Measurements from ENCODE around the gene NR1H2. TPM values are rescaled to one million over a fixed set of nuclear protein-coding genes. Genes with fewer than 3 reads are reported as not detected.
"Not testable (repeated sequence)": the region's sequence is repeated elsewhere in the genome, so short reads cannot be mapped to it uniquely, and the experiment has no call there.

The NR1H2 gene
- polyA plus RNA-seq, 3 donors = 37.0 to 87.1 (median 79.2) TPM

DNA sequence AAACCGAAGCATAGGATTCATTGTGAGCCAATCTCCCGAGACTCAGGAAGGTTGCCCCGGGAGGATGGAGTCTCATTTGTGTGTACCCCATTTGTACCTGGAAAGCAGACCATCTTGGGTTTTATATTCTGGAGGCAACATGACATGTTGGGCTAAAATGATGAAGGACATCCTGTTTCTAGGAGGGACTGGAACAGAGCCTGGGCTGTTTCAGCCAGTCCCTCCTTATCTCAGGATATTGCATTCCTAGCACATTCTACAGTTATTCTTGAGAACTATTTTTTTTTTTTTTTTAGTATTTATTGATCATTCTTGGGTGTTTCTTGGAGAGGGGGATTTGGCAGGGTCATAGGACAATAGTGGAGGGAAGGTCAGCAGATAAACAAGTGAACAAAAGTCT is 14.0 kb downstream of the NR1H2 start:
- 77 to 84% (median 78%) methylated on average over 3 of the region's 3 CpGs for WGBS, 3 donors
- H3K27ac ChIP-seq (ENCODE audit: low read depth, low read length) = not testable (repeated sequence)

DNA sequence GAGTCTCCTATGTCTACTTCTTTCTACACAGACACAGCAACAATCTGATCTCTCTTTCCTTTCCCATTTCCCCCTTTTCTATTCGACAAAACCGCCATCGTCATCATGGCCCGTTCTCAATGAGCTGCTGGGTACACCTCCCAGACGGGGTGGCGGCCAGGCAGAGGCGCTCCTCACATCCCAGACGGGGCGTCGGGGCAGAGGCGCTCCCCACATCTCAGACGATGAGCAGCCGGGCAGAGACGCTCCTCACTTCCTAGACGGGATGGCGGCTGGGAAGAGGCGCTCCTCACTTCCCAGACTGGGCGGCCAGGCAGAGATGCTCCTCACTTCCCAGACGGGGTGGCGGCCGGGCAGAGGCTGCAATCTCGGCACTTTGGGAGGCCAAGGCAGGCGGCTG is 14.7 kb downstream of the NR1H2 start:
- H3K27ac ChIP-seq (ENCODE audit: low read depth, low read length) = not testable (repeated sequence)
- WGBS, 3 donors = 94 to 99% (median 94%) methylated on average over 21 to 22 of the region's 23 CpGs

DNA sequence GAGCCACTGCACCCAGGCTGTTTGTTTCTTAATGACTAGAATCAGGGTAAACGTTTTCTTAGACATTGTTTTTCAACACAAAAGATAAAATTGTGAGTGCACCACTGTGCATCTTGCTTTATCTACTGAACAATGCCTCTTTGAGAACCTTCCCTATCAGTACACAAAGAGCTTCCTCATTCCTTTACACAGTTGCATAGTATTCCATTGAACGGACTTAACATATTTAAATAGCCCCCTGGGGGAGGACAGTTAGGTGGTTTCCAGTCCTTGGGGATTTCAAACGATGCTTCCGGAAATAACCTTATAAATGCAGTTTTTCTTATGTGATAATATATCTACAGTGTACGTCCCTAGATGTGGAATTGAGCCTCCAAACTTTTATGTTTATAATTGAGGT is 16.5 kb downstream of the NR1H2 start:
- no peak overlapping the region for H3K27ac ChIP-seq (ENCODE audit: low read depth, low read length)
- 89 to 93% (median 91%) methylated on average over 5 of the region's 5 CpGs for WGBS, 3 donors

DNA sequence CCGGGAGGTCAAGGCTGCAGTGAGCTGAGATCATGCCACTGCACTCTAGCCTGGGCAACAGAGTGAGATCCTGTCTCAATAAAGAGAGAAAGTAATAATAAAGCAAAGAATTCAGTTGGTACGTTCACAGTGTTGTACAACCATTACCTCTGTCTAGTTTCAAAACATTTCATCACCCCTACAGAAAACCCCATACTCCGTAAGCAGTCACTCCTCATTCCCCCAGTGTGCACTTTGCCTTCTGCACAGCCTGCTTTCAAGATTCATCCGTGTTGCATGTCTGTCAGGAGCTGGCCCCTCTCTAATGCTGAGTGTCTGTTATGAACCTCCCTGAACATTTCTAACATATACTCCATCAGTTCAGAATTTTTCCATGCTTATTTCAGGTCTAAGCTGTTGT is 17.3 kb downstream of the NR1H2 start:
- WGBS, 3 donors = 75 to 94% (median 92%) methylated on average over 4 of the region's 4 CpGs

DNA sequence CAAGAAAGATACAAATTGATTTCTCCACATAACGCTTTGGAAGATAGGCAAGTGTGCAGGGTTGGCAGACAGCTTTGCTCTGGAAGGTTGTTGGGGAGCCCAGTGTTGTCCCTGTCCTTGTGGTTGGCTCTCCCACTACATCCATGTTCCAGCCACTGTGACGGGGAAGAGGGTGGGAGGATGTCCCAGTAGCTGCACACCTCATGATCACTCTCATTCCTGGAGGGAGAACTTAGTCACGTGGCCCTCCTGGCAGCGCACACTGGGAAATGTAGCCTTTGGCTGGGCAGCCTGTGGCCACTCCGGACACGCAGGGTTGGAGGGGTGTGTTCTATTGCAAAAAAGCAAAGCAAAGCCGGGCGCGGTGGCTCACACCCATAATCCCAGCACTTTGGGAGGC is 17.8 kb downstream of the NR1H2 start:
- 96 to 97% (median 96%) methylated on average over 9 of the region's 9 CpGs for WGBS, 3 donors
- no peak overlapping the region for H3K27ac ChIP-seq (ENCODE audit: low read depth, low read length)

More for the DNA sequence above, 17.3 kb downstream of the NR1H2 start:
- no peak overlapping the region for H3K27ac ChIP-seq (ENCODE audit: low read depth, low read length)

DNA sequence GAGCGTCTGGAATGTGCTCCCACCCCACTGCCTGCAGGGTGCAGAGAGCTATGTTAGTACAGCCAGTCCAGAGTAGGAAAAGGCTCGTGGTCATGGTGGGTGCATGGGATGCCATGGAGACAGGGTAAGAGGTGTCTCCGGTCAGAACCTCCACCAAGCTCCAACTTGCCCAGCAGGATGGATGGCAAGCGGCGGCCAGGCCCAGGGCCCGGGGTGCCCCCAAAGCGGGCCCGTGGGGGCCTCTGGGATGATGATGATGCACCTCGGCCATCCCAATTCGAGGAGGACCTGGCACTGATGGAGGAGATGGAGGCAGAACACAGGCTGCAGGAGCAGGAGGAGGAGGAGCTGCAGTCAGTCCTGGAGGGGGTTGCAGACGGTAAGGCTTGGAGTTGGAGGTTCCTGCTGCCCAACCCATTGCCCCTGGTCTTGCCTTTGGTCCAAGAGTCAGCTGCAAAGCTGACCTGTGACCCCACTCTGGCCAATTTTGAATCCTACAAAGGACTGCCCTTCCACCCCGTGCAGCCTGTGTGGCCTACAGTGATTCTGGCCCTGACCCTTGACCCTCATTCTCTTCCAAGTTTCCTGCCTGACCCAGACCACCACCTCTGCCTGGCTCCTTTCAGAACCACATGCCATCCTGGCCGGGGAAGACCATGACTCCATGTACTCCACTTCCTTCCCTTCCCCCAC is 22.6 kb downstream of the NR1H2 start:
- H3K27ac ChIP-seq (ENCODE audit: low read depth, low read length) = no peak overlapping the region
- 92 to 97% (median 93%) methylated on average over 13 of the region's 13 CpGs for WGBS, 3 donors

DNA sequence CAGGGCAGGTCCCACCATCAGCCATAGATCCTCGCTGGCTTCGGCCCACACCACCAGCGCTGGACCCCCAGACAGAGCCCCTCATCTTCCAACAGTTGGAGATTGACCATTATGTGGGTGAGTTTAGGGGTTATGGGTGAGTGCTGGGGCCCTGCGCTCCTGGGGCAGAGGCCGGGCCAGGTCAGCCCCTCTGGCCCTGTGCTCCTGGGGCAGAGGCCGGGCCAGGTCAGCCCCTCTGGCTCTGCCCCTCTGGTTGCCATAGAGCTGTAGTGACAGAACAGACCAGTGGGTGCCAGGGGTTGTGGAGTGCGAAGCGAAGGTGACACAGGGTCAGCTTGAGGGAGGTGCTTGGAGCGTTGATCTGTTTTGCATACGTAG is 23.1 kb downstream of the NR1H2 start:
- 97 to 99% (median 99%) methylated on average over 10 of the region's 10 CpGs for WGBS, 3 donors
- H3K27ac ChIP-seq (ENCODE audit: low read depth, low read length) = no peak overlapping the region

DNA sequence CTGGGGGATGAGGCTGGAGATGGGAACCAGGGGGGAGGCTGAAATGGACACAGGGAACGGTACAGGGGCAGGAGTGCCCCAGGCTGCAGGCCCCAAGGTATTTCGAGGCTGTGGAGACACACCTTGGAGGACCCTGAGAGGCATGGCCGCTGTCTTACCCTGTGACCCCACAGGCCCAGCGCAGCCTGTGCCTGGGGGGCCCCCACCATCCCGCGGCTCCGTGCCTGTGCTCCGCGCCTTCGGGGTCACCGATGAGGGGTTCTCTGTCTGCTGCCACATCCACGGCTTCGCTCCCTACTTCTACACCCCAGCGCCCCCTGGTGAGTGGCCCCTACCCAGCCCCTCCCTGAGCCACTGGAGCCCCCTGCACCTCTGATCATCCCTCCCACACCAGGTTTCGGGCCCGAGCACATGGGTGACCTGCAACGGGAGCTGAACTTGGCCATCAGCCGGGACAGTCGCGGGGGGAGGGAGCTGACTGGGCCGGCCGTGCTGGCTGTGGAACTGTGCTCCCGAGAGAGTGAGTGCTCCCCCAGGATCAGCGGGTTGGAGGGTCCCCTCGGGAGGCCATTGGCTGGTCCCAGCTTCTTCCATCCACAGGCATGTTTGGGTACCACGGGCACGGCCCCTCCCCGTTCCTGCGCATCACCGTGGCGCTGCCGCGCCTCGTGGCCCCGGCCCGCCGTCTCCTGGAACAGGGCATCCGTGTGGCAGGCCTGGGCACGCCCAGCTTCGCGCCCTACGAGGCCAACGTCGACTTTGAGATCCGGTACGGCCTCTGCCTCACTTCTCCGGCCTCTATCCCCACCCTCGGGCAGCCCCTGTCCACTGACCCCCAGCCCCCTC is 25.6 kb downstream of the NR1H2 start:
- WGBS, 3 donors = 89 to 95% (median 94%) methylated on average over 47 to 48 of the region's 48 CpGs
- no peak overlapping the region for H3K27ac ChIP-seq (ENCODE audit: low read depth, low read length)

DNA sequence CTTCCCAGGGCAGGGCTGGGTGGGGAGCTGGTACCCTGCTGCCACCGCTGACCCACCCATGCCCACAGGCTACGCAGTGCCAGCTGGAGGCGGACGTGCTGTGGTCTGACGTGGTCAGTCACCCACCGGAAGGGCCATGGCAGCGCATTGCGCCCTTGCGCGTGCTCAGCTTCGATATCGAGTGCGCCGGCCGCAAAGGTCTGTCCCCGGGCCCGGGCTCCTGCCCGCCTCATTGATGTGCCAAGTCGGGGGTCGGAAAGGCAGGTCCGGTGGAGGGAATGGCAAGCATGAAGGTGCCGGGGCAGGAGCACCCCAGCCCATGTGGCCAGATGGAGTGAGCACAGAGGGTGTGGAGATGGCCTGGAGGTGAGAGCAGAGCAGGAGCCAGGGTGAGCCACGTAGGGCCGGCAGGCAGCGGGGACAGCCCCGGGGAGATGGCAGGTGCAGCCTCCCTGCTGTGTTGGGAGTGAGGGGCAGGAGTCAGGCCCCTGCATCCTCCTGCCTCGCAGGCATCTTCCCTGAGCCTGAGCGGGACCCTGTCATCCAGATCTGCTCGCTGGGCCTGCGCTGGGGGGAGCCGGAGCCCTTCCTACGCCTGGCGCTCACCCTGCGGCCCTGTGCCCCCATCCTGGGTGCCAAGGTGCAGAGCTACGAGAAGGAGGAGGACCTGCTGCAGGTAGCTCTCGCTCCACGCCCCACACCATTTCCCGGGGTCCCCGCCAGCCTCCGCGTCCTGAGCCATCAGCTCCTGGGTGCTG is 26.5 kb downstream of the NR1H2 start:
- WGBS, 3 donors = 96 to 97% (median 96%) methylated on average over 34 to 41 of the region's 41 CpGs

DNA sequence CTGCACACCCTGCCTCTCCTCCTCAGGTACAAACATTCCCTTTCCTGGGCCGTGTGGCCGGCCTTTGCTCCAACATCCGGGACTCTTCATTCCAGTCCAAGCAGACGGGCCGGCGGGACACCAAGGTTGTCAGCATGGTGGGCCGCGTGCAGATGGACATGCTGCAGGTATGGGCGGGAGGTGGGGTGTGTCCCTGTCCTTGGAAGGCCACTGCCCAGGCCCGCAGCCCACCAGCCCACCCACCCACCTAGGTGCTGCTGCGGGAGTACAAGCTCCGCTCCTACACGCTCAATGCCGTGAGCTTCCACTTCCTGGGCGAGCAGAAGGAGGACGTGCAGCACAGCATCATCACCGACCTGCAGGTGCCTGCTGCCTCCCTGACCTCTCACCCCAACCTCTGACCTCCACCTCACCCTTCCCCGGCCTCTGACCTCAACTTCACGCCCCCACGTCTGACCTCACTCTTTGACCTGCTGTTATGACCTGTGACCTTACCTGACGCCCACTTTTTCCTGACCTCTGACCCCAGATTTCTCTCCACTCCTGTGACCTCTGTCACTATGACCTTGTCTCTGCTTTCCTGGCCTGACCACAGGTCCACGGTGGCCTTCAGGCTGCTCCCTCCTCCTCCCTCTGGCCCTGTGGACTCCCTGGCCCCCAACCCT is 30.0 kb downstream of the NR1H2 start:
- 87 to 94% (median 92%) methylated on average over 21 to 22 of the region's 22 CpGs for WGBS, 3 donors

More for the DNA sequence above, 26.5 kb downstream of the NR1H2 start:
- H3K27ac ChIP-seq (ENCODE audit: low read depth, low read length) = no peak overlapping the region

DNA sequence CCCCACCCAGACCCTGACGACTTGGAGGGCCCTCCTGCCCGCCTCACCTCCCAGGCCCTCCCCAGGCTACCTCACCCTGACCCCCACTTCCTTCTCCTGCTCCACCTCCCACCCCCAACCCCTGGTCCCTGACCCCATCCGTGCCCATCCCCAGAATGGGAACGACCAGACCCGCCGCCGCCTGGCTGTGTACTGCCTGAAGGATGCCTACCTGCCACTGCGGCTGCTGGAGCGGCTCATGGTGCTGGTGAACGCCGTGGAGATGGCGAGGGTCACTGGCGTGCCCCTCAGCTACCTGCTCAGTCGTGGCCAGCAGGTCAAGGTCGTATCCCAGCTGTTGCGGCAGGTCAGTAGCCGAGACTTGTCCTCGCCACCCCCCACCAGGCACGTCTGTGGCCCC is 30.6 kb downstream of the NR1H2 start:
- 94 to 95% (median 94%) methylated on average over 19 of the region's 19 CpGs for whole genome bisulfite sequencing, 3 donors
- H3K27ac ChIP-seq (ENCODE audit: low read depth, low read length) = no peak overlapping the region

More for the DNA sequence above, 30.0 kb downstream of the NR1H2 start:
- H3K27ac ChIP-seq (ENCODE audit: low read depth, low read length) = no peak overlapping the region

DNA sequence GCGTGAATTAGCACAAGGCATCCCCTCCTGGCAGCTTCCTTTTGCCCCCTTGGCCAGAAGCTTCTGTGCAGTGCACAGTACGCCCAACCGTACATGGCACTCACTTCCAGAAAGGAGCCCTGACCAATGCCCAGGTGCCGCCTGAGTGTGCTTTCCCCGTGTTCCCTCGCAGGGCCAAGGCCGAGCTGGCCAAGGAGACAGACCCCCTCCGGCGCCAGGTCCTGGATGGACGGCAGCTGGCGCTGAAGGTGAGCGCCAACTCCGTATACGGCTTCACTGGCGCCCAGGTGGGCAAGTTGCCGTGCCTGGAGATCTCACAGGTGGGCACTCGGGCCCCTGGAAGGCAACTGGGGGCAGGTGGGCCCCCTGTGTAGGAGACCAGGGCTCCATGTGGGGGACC is 33.1 kb downstream of the NR1H2 start:
- WGBS, 3 donors = 96 to 97% (median 96%) methylated on average over 17 of the region's 17 CpGs
- no peak overlapping the region for H3K27ac ChIP-seq (ENCODE audit: low read depth, low read length)

DNA sequence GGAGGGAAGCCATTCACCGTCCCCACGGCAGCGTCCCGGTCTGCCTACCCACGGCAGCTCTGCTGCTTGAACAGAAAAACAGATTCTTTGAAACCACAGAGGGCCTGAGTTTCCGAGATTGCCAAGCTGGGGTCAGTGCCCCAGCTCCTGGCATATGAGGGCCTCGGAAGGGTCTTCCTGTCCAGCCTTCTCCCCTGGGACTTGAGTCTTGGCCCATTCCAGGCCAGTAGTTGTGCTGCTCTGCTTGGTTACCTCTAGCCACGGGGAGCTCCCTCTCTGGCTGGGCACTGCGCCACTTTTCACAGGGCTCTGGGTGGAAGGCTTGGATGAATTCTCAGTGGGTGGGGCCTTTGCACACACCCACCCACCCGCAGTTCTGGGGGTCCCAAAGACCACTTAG is 33.9 kb downstream of the NR1H2 start:
- no peak overlapping the region for H3K27ac ChIP-seq (ENCODE audit: low read depth, low read length)
- WGBS, 3 donors = 83 to 85% (median 84%) methylated on average over 10 of the region's 10 CpGs

DNA sequence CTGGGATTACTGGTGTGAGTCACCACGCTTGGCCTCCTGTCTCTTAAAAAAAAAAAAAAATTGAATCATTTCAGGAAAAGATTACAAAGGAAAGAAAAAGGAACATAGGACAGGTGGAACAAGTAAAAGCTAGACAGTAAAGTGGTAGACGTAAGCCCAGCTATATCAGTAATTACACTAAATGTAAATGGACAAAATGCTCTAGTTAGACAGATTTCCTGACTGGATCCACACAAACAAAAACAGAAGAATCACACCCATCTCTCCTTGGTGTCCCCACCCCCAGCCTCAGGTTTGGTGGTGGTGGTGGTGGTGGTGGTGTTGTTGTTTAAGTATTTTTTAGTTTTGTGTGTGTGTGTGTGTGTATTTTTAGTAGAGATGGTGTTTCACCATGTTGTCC is 36.2 kb downstream of the NR1H2 start:
- 92 to 100% (median 97%) methylated on average over 2 of the region's 2 CpGs for WGBS, 3 donors
- no peak overlapping the region for H3K27ac ChIP-seq (ENCODE audit: low read depth, low read length)

DNA sequence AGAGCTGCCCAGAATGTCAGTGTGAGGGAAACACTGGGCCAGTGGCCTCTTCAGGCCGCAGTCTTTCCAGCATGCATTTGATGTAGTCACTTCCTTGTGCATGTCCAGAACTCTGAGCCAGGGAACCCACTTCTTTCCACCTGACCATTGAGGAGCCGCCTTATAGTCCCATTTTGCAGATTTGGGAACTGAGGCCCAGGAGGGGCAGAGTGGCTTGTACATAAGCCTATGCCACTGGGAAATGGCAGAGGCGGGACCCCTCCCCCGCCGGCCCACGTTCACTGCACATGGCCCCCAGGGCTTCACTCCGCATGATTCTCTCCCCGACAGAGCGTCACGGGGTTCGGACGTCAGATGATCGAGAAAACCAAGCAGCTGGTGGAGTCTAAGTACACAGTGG is 36.8 kb downstream of the NR1H2 start:
- no peak overlapping the region for H3K27ac ChIP-seq (ENCODE audit: low read depth, low read length)
- WGBS, 3 donors = 91 to 94% (median 94%) methylated on average over 13 of the region's 13 CpGs

DNA sequence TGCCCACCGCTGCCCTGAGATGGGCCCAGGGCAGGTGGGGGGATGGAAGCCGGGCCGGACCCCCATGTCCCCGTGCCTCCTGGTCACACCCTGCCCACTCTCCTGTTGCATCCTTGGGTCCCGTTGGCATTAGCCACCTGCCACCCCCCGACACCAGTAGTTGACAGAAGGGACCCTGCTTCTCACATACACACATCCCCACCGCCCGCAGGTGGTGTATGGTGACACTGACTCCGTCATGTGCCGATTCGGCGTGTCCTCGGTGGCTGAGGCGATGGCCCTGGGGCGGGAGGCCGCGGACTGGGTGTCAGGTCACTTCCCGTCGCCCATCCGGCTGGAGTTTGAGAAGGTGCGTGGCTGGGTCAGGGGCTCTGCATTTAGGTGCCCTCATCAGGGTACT is 37.3 kb downstream of the NR1H2 start:
- 95% methylated on average over 21 of the region's 21 CpGs for WGBS, 3 donors
- no peak overlapping the region for H3K27ac ChIP-seq (ENCODE audit: low read depth, low read length)

DNA sequence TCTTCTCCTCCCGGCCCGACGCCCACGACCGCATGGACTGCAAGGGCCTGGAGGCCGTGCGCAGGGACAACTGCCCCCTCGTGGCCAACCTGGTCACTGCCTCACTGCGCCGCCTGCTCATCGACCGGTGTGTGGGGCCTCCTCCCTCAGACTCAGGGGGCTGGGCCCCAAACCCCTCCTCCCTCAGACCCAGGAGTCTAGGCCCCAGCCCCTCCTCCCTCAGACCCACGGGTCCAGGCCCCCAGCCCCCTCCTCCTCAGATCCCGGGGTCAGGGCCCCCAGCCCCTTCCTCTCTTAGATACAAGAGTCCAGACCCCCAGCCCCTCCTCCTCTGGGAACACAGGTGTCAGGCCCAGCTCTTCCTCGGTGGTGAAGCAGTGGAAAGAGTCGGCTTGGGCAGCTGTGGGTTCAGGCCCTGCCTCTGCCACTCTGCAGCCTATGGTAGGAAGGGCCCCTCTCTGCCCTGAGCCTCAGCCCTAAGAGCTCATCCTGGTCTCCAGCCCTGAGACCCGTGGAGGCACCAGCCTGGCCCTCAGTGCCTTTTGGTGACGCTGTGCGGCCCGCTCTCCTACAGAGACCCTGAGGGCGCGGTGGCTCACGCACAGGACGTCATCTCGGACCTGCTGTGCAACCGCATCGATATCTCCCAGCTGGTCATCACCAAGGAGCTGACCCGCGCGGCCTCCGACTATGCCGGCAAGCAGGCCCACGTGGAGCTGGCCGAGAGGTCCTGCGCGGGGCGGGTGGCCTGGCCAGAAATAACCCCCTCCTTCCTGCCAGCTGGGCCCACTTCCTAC is 38.8 kb downstream of the NR1H2 start:
- WGBS, 3 donors = 42 to 46% (median 43%) methylated on average over 37 of the region's 37 CpGs
- H3K27ac ChIP-seq (ENCODE audit: low read depth, low read length) = no peak overlapping the region

DNA sequence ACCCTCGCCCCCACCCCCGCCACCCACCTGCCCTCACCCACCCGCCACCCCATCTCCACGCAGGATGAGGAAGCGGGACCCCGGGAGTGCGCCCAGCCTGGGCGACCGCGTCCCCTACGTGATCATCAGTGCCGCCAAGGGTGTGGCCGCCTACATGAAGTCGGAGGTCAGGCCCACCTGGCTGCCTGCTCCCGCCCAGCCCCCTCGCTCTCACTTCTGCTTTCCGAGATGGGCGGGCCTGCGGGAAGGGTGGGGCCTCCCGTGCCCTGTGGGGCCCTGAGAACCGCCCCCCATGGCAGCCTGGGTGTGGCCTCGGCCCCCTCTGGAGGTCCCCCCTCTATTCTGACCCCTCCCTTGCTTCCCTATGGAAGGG is 39.4 kb downstream of the NR1H2 start:
- no peak overlapping the region for H3K27ac ChIP-seq (ENCODE audit: low read depth, low read length)
- 54 to 87% (median 64%) methylated on average over 20 to 22 of the region's 22 CpGs for WGBS, 3 donors
